Measurements from ENCODE around the gene PPP1R14B. TPM values are rescaled to one million over a fixed set of nuclear protein-coding genes. Genes with fewer than 3 reads are reported as not detected.
A peak's percentile ranks its signal among the peaks of the same experiment; 100 is the strongest.

PPP1R14B gene
- total and polyA plus RNA-seq, 2 of the 13 experiments (the other 11 are each of a cell fraction or from before 2014, with no cell fraction given) = 110 to 148 TPM

DNA sequence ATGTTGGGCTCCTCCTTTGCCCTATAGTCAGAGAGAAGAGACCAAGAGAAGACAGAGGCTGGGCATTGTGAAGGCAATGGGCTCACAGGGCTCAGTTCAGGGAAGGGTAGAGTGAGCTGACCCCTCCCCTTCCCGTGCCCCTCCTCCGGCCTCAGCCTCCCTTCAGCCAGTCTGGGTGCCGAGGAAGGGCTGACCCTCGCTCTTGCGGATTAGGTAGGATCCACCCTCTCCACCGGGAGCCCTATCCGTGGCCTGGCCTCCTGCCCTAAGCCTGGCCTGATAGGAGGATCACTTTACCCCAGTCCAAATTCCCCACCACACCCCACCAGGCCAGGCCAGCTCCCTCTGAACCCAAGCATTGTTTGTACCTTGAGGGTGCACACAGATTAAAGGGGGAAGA lies 1.8 kb upstream of the PPP1R14B start (continued):
- TF ChIP-seq, protein P1, sequence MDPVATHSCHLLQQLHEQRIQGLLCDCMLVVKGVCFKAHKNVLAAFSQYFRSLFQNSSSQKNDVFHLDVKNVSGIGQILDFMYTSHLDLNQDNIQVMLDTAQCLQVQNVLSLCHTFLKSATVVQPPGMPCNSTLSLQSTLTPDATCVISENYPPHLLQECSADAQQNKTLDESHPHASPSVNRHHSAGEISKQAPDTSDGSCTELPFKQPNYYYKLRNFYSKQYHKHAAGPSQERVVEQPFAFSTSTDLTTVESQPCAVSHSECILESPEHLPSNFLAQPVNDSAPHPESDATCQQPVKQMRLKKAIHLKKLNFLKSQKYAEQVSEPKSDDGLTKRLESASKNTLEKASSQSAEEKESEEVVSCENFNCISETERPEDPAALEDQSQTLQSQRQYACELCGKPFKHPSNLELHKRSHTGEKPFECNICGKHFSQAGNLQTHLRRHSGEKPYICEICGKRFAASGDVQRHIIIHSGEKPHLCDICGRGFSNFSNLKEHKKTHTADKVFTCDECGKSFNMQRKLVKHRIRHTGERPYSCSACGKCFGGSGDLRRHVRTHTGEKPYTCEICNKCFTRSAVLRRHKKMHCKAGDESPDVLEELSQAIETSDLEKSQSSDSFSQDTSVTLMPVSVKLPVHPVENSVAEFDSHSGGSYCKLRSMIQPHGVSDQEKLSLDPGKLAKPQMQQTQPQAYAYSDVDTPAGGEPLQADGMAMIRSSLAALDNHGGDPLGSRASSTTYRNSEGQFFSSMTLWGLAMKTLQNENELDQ (CRISPR knock-in tag; IDR thresholded peaks at IDR 0.05; ENCODE audit: borderline replicate concordance) = no peak
- TF ChIP-seq, protein P2, sequence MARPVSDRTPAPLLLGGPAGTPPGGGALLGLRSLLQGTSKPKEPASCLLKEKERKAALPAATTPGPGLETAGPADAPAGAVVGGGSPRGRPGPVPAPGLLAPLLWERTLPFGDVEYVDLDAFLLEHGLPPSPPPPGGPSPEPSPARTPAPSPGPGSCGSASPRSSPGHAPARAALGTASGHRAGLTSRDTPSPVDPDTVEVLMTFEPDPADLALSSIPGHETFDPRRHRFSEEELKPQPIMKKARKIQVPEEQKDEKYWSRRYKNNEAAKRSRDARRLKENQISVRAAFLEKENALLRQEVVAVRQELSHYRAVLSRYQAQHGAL (CRISPR knock-in tag; IDR thresholded peaks at IDR 0.05; ENCODE audit: not compliant biosample characterization) = no peak
- TF ChIP-seq ZNF20 (CRISPR knock-in tag; IDR thresholded peaks at IDR 0.05) (no peak), HMG20A (CRISPR knock-in tag; IDR thresholded peaks at IDR 0.05; ENCODE audit: borderline replicate concordance) (no peak), ZNF770 (CRISPR knock-in tag; IDR thresholded peaks at IDR 0.05) (0 out of 2 replicates have a peak, but pooled peaks have one; percentile 17), ONECUT2 (CRISPR knock-in tag; IDR thresholded peaks at IDR 0.05) (no peak), ZNF136 (CRISPR knock-in tag; IDR thresholded peaks at IDR 0.05; ENCODE audit: low read depth) (no peak), ZEB1 (IDR thresholded peaks at IDR 0.05; ENCODE audit: insufficient replicate concordance, low read depth) (no peak), SP1 (IDR thresholded peaks at IDR 0.05) (no peak), SP1 (CRISPR knock-in tag; IDR thresholded peaks at IDR 0.05) (no peak), AFF4 (CRISPR knock-in tag; IDR thresholded peaks at IDR 0.05) (no peak), ZNF598 (CRISPR knock-in tag; IDR thresholded peaks at IDR 0.05; ENCODE audit: borderline replicate concordance) (0 out of 2 replicates have a peak, but pooled peaks have one; percentile 46), DMTF1 (CRISPR knock-in tag; IDR thresholded peaks at IDR 0.05) (no peak), ESRRA (CRISPR knock-in tag; IDR thresholded peaks at IDR 0.05; ENCODE audit: low read depth) (no peak), ZNF674 (CRISPR knock-in tag; IDR thresholded peaks at IDR 0.05; ENCODE audit: low read depth) (no peak), FOXK1 (CRISPR knock-in tag; IDR thresholded peaks at IDR 0.05; ENCODE audit: borderline replicate concordance, low read depth) (no peak), ZNF629 (CRISPR knock-in tag; conservative IDR thresholded peaks at IDR 0.05) (peak; percentile 80), ZNF883 (CRISPR knock-in tag; IDR thresholded peaks at IDR 0.05; ENCODE audit: not compliant biosample characterization) (no peak), ELF3 (CRISPR knock-in tag; IDR thresholded peaks at IDR 0.05) (no peak)

Measured in HepG2 (cell line).